Activated T-cell treated with anti-CD3 and anti-CD28 coated beads for 4 hours (primary cell): ENCODE results near the gene CENPP.

ENCODE experiments used
- DNase-seq: peaks from one replicate; pipeline ENCODE4 v3.0.0-alpha.2; 2020

Gene CENPP

DNA sequence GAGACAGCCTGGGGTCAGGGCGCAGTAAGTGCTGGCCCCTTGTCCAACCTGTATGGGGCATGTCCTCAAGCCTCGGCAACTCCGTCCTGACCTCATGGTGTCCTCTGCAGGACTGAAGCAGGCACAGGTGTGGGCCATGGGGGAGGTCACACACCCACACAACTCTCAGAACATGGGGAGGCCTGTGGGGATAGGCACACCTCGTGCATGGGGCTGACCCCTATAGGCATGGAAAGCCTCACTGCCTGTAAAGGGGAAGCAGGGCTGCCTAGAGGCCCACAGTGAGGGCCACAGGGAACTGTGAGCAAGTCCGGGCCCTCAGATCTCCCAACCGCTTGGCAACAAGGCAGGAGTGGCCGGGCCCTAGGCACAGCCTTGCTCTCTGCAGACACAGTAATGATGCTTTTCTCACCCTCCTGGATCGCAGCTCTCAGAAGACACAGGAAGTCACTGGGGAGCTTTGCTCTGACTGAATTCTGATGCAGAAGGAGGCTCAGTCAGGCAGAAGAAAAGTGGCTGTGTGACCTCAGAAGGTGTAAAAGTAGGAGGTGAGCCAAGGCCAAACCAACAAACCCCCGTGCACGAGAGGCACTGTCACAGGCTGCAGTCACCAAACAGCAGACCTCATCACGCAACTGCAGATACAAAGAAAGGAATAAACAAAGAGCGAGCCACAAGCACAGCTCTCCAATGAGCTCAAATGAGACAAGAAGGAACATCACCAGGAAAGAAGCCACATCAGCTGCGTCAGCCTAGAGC is 338.8 kb downstream of the CENPP start:
- DNase-seq, result no peak

DNA sequence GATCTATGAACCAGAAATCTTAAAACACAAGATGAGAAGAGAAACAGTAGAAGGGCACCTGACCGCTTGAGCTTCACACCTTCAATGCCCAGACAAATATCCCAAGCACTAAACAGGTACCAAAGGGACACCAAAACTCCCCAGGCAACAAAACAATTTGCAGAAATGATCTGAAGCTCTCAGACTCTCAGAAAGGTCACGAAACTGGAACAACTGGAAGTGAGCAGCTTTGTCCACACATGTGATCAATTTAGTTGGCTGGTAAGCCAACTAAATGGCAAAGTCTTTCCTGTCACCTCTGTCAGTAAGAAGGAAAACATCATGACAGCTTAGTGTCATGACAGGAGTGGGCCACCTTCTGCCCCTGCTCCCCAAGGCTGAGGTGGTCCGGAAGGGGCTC is 340.1 kb downstream of the CENPP start:
- DNase-seq, result no peak

DNA sequence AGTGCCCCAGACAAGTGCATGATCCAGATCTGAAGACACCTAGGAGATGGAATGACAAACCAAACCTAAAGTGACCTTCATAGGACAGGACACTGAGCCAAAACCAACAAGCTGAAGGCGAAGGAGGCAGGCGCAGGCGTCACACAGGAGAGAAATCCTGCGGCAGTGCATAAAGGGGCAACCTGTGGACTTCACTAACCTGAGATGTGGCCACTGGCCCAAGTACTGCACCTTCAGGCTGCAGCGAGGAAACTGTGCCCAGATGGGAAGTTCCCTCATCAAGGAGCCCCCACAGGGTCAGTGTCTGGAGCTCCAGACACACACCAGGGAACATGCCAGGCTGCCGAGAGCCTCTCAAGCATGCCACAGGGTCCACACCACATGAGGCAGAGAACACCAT is 340.5 kb downstream of the CENPP start:
- DNase-seq, result no peak

DNA sequence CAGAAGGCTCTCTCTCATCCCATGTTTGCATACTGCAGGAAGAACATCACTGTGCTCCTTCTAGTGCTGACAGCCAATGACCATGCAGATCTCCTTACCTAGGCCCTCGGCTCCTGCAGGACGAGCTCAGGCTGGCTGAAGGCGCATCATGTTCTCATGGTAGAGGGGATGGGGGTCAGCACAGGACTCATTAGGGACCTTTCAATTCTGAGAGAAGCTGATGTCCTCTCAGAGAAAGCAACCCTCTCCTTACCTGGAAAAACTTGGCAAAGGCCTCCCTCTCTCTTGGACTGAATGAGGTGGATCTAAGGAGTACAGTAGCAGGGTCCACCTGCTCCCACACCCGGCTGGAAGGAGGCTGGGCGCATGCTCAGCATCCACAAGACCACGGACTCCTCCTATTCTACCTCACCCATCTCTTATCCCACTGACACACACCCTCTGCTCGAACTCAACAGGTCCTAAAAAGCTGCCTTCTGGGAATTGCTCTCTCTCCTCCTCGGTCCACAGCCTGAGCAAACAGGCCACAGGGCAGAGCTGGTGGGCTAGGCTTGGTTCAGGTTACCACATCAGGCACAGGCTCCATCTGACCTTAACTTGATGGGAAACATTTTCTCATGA is 341.3 kb downstream of the CENPP start:
- DNase-seq, result no peak

DNA sequence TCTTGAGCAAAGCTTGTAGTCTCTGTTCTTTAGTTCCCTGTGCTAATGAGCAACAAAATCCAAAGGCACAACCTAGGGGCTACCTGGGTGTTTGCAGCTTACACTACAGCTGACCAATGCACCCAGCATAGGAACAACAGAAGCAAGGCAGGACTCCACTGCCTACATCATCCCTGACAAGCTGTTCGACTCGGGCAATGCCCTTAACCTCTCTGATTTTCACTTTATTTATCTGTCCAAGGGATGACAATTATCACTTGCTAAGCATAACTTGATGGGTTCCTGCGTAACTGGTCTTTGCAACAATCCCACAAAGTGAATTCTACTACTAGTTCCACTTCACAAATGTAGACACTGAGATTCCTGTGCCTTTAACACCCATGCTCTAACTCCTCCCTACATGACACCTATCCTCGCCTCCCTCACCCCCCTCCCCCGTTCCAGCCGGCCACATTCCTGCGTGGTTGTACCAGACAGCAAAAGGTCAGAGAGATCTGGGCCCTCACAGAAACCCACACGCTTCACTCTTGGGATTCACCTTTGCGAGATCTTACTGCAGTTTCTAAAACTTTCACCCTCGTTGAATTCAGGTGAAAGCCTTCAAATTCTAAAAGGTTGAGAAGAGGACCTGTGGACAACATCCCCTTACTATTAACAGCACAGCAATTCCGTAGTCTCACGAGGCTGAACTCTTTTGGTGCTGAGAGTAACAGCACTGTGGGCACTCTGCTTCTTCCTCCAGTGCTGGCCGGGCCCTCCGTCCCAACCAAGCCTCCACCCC is 343.2 kb downstream of the CENPP start:
- peak; percentile 33 for DNase-seq

DNA sequence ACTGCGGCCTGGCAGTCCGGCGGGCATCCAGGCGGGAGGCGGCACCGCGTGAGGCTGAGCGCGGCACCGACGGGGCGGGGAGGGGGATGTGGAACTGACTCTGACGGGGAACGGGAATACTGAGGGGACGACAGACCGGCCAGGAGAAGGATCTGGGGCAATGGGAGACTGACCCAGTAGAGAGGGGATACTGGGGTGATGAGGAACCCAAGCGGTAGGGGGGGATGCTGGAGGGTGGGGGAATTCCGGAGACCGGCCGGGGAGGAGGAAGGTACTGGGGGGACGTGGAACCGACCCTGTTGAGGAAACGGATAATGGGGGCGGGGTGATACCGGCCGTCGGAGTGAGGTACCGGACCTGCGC is 343.8 kb downstream of the CENPP start:
- DNase-seq, result peak; percentile 15
